GM12891 (cell line): ENCODE data around the gene ZDHHC6.

Experiments used
- PAX5 ChIP-seq: IDR thresholded peaks from 2 replicates; pipeline ENCODE4 v1.6.1; 2011; ENCODE audit warnings: low read length, moderate library complexity, mild to moderate bottlenecking; ENCODE audit not compliant: insufficient read depth, severe bottlenecking
- POLR2A ChIP-seq: IDR thresholded peaks from 2 replicates; pipeline ENCODE4 v1.6.1; 2011; ENCODE audit warnings: low read depth, low read length, control low read depth
- POLR2AphosphoS5 ChIP-seq: IDR thresholded peaks from 2 replicates; pipeline ENCODE4 v1.6.1; 2011; ENCODE audit warnings: low read depth, low read length, control low read depth
- POU2F2 ChIP-seq: IDR thresholded peaks from 2 replicates; pipeline ENCODE4 v1.6.1; 2011; ENCODE audit warnings: low read depth, mild to moderate bottlenecking, control low read depth, low read length, moderate library complexity
- SPI1 ChIP-seq: IDR thresholded peaks from 2 replicates; pipeline ENCODE4 v1.6.1; 2011; ENCODE audit warnings: low read depth, low read length, control low read depth
- TAF1 ChIP-seq: IDR thresholded peaks from 2 replicates; pipeline ENCODE4 v1.6.1; 2011; ENCODE audit warnings: low read depth, low read length, control low read depth

- TF ChIP-seq POLR2AphosphoS5, result no peak
- no peak for TF ChIP-seq POLR2A
- TF ChIP-seq TAF1, result no peak
- no peak for TF ChIP-seq PAX5
- TF ChIP-seq SPI1, result no peak
- no peak for TF ChIP-seq POU2F2
Measured at GRCh38 chr10:112395809-112396530, 50.7 kb downstream of the ZDHHC6 start.
